DOHH2 (cell line): ENCODE results near the gene SIRT7.

Experiments
- EZH2phosphoT487 ChIP-seq: fragments of 200-600 bp; sonication (generic); IDR thresholded peaks from 2 replicates; pipeline ENCODE4 v1.6.1; 2017; ENCODE audit warnings: borderline replicate concordance, mild to moderate bottlenecking, antibody characterized with exemption, low read length, moderate library complexity, mixed read lengths
- TF ChIP-seq, protein P1 (sequence below): fragments of 200-600 bp; sonication (generic); IDR thresholded peaks from one replicate; pipeline ENCODE4 v1.5.1; 2014; ENCODE audit warnings: antibody characterized with exemption, mild to moderate bottlenecking, low read depth, low read length; ENCODE audit not compliant: poor library complexity, severe bottlenecking

DNA sequence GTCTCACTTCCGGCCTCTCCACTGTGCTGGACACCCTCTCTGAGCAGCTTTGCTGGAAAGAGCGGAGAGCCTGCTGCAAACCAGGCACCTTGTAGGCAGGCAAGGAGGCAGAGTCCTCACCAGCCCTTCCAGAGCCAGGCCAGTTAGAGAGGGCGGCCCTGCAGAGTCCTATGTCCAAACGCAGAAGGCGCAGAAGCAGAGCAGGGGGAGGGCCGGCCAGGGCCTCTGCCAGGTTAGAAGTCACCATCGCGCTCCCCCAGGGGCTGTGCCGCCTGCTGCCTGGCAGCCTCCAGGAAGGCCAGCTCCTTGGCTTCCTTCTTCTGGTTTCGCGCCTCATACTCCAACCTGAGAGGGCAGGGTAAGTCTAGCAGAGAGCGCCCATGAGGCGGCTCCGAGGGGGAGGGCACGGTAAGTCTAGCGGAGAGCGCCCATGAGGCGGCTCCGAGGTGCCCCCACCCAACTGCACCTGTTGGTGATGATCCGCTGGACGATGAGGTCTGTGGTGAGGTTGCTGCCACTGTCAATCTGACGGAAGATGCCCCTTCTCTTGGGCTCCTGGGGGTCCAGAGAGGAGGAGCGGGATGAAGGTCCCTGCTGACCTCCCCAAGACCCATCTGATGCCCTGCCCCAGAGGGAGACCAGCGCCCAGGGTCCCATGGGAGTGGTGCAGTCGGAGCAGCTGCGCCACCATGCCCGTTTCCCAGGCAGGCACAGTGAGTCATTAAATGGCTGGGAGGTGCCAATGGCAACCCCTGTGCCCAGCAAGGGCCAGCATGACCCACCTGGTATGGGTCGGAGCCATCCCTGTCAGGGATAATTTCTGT, 13.2 kb downstream of the SIRT7 start:
- TF ChIP-seq, protein P1, sequence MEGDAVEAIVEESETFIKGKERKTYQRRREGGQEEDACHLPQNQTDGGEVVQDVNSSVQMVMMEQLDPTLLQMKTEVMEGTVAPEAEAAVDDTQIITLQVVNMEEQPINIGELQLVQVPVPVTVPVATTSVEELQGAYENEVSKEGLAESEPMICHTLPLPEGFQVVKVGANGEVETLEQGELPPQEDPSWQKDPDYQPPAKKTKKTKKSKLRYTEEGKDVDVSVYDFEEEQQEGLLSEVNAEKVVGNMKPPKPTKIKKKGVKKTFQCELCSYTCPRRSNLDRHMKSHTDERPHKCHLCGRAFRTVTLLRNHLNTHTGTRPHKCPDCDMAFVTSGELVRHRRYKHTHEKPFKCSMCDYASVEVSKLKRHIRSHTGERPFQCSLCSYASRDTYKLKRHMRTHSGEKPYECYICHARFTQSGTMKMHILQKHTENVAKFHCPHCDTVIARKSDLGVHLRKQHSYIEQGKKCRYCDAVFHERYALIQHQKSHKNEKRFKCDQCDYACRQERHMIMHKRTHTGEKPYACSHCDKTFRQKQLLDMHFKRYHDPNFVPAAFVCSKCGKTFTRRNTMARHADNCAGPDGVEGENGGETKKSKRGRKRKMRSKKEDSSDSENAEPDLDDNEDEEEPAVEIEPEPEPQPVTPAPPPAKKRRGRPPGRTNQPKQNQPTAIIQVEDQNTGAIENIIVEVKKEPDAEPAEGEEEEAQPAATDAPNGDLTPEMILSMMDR: no peak
- TF ChIP-seq EZH2phosphoT487: no peak
